ENCODE data around the gene PTCSC3.

GRCh38 chr14:36215217-36215598 lies 38.7 kb upstream of the PTCSC3 start:
- TF ChIP-seq CTCF (IDR thresholded peaks at IDR 0.05; ENCODE audit: low read length) (no peak), EZH2 (IDR thresholded peaks at IDR 0.05; ENCODE audit: borderline replicate concordance, low read length) (no peak)

Data from OCI-LY1 (cell line).